ENCODE results near the gene BRAT1.

The BRAT1 gene

DNA sequence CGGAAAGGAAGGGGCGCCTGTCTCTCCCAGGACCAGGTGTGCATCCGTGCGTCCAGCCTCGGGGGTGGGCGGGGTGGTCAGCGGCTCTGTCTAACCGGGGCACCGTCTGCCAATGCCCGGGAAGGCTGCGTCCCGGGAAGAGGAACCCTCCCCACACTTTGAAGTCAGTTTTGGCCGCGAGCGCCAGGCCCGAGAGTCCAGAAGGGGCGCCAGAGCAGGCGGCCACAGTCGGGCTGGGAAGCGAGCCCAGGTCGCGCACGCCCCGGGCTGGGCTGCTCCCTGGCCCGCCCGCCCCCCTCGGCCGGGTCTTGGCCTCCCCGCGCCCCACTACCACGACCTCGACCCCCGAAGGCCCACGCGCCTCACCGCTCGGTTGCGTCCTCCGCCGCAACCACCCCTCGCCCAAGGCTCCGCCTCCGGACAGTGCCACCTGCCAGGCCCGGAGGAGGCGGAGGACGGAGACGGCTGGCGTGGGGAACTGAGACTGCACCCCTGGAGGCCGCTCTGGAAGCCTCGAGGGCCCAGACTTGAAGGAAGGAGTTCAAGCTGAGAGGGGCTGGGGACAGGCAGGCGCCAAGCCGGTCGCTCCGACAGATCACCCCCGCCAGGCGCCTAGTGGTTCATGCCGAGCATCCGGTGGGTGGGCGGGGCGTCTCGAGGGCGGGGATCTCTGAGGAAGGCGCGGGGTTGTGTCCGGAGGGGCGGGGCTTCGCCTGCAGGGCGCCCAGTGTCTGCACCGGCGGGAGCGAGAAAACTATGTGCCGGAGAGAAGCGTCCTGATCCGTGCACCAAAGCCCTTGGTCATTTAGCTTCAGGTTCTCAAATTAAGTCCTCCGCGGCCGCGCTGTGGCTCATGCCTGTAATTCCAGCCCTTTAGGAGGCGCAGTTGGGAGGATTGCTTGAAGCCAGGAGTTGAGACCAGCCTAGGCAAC, at the start of gene BRAT1:
TSS of gene BRAT1 (minus strand) at position 404 of the 932 bp plus-strand sequence. CDS start 1,093 bp downstream, outside the sequence.
- peak; percentile 73 for DNase-seq (ENCODE audit: extremely low read depth, low read depth)
- TF ChIP-seq, protein P1, sequence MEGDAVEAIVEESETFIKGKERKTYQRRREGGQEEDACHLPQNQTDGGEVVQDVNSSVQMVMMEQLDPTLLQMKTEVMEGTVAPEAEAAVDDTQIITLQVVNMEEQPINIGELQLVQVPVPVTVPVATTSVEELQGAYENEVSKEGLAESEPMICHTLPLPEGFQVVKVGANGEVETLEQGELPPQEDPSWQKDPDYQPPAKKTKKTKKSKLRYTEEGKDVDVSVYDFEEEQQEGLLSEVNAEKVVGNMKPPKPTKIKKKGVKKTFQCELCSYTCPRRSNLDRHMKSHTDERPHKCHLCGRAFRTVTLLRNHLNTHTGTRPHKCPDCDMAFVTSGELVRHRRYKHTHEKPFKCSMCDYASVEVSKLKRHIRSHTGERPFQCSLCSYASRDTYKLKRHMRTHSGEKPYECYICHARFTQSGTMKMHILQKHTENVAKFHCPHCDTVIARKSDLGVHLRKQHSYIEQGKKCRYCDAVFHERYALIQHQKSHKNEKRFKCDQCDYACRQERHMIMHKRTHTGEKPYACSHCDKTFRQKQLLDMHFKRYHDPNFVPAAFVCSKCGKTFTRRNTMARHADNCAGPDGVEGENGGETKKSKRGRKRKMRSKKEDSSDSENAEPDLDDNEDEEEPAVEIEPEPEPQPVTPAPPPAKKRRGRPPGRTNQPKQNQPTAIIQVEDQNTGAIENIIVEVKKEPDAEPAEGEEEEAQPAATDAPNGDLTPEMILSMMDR (IDR thresholded peaks at IDR 0.05; ENCODE audit: low read depth, low read length), result peak; percentile 49

DNA sequence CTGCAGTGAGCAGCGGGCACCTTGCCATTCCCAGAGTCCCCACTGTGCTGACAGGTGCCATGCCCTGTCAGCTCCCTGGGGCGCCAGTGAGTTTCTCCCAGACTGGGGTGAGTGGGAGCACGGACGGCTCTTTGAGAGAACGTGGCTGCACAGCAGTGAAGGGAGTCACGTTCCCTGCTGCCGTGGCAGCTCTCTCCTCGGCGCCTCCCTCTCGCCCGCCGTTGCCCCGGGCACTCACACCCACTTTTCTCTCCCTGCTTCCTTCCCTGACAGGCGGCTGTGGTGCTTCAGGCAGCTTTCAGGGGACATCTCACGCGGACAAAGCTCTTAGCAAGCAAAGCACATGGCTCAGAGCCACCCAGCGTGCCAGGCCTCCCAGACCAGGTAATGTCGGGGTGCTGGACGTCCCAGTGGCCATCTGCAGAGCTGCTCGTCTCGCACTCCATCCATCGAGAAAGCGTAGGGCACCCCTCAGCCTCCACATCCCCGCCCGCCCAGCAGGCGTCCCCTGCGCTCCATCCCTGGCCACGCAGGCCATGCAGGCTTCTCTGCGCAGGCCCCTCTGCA, 49.4 kb upstream of the BRAT1 start:
- DNase-seq (ENCODE audit: extremely low read depth, low read depth), result no peak
- TF ChIP-seq, protein P1 (IDR thresholded peaks at IDR 0.05; ENCODE audit: low read depth, low read length), result no peak

DNA sequence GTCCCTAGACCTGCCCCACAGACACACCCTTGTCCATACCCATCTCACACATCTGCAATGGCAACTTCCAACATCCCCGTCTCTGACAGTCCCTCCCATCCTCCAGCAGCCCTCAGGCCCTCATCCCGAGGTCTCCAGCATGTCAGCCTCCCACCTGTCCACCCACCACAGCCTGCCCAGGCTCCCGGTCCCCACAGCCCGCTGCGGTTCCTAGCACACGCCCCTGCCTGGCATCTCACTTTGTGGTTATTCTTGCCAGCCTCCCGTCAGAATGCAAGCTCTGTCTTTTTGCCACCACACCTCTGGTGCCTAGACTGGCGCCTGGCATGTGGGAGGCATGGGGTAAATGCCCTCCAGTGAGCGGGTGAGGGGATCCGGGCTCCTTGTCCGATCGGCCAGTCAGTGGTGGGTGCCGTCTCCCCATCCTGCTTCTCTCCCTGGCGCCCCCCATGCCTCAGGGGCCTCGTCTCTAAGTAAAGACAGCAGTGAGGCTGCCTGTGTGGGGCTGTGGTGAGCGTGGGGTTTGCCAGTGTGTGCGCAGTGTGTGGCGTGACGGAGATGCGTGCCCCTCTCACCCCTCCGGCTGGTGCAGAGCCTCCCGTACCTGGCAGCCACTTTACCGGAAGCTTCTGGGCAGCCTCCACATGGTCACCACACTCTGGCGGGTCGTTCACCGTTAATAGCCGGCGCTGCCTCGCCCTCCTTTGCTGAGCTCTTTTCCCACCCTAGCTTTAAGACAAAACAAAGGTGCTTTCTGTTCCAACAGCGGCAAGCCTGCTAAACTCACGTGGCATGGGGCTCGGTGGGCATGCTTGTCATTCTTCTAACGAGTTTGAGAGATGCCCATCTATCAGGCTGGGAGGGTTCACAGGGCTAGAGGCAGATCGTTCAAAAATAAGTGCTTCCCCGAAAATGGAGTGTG, 48.0 kb upstream of the BRAT1 start:
- TF ChIP-seq, protein P1 (IDR thresholded peaks at IDR 0.05; ENCODE audit: low read depth, low read length), result no peak
- no peak for DNase-seq (ENCODE audit: extremely low read depth, low read depth)

DNA sequence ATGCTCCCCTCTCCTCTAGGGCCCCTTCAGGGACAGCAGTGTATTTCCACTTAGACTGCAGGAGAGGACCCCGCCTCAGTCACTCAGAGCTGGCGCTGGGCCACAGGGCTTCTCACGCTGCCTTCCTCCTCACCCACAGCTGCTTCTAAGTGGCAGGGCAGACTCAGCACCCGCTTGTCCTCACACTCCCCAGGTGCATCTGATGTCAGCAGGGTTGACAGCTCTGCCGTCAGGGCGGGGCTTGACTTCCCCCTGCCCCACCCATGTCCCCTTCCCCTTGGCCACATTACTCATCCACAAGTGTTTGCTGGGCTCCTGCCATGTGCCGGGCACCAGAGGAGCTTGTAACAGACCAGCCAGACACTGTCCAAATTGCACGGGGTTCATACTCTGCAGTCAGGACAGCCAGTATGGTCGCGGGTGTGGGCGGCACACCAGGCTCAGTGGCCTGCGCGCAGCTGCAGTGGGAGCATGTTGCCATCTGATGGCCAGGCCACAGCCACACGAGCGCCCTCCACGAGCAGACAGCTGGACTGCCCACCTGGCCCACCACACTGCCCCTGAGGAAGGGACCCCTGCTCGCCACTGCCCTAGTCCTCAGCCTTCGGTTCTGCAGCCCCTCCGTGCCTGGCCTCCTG, 47.2 kb upstream of the BRAT1 start:
- TF ChIP-seq, protein P1 (IDR thresholded peaks at IDR 0.05; ENCODE audit: low read depth, low read length), result no peak
- DNase-seq (ENCODE audit: extremely low read depth, low read depth), result no peak

DNA sequence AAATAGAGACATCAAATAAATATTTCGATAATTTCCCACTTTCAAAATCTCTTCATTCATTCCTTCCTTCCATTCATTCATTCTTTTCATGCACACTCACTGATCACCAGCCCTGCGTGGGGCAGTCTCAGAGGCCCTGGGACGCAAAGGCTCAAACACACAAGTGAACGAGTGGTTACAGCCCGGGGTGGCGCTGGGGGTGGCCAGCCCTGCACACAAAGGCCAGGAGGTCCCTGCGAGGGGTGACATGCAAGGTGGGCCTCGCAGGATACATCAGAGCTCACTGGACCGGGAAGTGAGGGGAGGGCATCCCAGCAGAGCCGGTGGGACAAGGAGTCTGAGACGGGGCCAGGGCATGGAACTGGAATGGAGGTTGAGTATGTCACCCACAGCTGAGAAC, 46.6 kb upstream of the BRAT1 start:
- TF ChIP-seq, protein P1 (IDR thresholded peaks at IDR 0.05; ENCODE audit: low read depth, low read length), result no peak
- DNase-seq (ENCODE audit: extremely low read depth, low read depth), result no peak

DNA sequence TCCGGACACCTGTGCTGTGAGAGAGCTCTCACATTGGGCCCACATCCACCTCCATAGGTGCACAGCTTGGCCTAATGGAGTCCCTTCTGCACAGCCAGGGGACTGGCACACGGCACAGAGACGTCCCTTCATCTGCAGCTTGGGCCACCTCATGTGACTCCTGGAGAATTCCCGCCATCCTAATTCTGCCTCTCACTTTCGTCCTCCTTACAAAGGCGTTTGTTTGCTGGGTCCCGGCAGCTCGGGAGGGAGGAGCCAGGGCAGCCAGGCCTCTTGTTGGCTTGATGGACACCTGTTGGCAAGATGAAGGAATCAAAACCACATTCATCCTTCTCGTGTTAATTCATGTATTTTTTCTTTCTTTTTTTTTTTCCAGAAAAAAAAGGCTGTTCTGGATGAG, 45.7 kb upstream of the BRAT1 start:
- DNase-seq (ENCODE audit: extremely low read depth, low read depth), result no peak
- TF ChIP-seq, protein P1 (IDR thresholded peaks at IDR 0.05; ENCODE audit: low read depth, low read length), result no peak

All from AG09319 (cell line).